ENCODE measurements around the gene CRIP2. TPM values are rescaled to one million over a fixed set of nuclear protein-coding genes. Genes with fewer than 3 reads are reported as not detected.

The CRIP2 gene
- total RNA-seq, 1 donor from 2014 or later = 71.8 TPM

DNA sequence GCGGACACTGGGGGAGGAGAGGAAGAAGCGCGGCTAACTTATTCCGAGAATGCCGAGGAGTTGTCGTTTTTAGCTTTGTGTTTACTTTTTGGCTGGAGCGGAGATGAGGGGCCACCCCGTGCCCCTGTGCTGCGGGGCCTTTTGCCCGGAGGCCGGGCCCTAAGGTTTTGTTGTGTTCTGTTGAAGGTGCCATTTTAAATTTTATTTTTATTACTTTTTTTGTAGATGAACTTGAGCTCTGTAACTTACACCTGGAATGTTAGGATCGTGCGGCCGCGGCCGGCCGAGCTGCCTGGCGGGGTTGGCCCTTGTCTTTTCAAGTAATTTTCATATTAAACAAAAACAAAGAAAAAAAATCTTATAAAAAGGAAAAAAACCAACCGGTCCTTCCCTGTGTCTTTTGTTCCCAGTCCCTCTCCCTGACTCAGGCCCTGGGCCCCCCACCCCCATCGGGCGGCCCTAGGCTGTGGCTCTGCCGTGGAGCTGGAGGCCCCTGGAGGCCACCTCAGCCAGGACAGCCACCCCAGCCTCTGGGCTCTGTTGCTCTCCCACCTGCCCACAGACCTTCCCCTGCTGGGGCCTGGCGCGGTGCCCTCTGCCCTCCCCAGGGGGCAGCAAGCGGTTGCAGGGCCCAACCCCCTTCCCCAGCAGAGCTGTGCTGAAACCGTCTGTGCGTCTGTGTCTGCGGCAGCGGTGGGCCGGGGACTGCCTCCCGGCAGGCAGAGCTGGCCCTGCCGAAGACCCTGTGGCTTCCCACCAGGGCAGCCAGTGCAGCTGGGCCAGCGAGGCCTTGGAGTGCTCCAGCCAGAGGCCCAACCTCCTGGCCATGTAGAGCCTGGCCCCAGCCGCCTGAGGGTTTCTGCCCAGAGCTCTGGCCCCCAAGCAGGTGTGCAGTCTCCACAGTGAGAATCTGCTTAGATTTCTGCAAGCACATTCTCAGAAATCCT is 4.0 kb upstream of the CRIP2 start:
- Histone ChIP-seq H3K27me3 (ENCODE audit: insufficient read depth, low read length) (no peaks in the 10 kb centered on the region), H2AFZ (ENCODE audit: low read depth, low read length) (no peak overlapping the region), H4K20me1 (ENCODE audit: insufficient read depth, low read length) (peaks cover 40% of the 10 kb centered on the region), H3K79me2 (ENCODE audit: insufficient read depth, low read length) (peaks cover 6% of the 10 kb centered on the region), H3K9ac (ENCODE audit: low read length) (no peak overlapping the region), H3K27ac (ENCODE audit: low read depth, low read length) (no peak overlapping the region), H3K9me3 (ENCODE audit: insufficient read depth, low read depth, low read length) (no peaks in the 10 kb centered on the region), H3K4me1 (ENCODE audit: insufficient read depth, low read length) (peaks cover 16% of the 10 kb centered on the region), H3K4me3 (ENCODE audit: insufficient read depth, low read depth, low read length) (no peak overlapping the region), H3K4me2 (ENCODE audit: low read length) (no peak overlapping the region), H3K36me3 (ENCODE audit: insufficient read depth, low read length) (no peaks in the 10 kb centered on the region)
- no peaks in the 10 kb centered on the region for H3K36me3 Mint-ChIP-seq (ENCODE audit: low read depth, unreplicated experiment)
- no peak for FAIRE-seq
- H3K4me3 Mint-ChIP-seq (ENCODE audit: unreplicated experiment) = no peak overlapping the region
- no peaks in the 10 kb centered on the region for H3K27me3 Mint-ChIP-seq (ENCODE audit: low read depth, unreplicated experiment)
- H3K4me1 Mint-ChIP-seq (ENCODE audit: low read depth, unreplicated experiment) = peaks cover 3% of the 10 kb centered on the region
- TF ChIP-seq, protein P1, sequence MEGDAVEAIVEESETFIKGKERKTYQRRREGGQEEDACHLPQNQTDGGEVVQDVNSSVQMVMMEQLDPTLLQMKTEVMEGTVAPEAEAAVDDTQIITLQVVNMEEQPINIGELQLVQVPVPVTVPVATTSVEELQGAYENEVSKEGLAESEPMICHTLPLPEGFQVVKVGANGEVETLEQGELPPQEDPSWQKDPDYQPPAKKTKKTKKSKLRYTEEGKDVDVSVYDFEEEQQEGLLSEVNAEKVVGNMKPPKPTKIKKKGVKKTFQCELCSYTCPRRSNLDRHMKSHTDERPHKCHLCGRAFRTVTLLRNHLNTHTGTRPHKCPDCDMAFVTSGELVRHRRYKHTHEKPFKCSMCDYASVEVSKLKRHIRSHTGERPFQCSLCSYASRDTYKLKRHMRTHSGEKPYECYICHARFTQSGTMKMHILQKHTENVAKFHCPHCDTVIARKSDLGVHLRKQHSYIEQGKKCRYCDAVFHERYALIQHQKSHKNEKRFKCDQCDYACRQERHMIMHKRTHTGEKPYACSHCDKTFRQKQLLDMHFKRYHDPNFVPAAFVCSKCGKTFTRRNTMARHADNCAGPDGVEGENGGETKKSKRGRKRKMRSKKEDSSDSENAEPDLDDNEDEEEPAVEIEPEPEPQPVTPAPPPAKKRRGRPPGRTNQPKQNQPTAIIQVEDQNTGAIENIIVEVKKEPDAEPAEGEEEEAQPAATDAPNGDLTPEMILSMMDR (IDR thresholded peaks at IDR 0.05; ENCODE audit: insufficient read depth, low read depth, low read length) = no peak
- no peak for TF ChIP-seq EZH2 (IDR thresholded peaks at IDR 0.05; ENCODE audit: insufficient read depth, low read length)
- DNase-seq (ENCODE audit: low read depth) = no peak
- no peak overlapping the region for H3K27ac Mint-ChIP-seq (ENCODE audit: unreplicated experiment)
- no peaks in the 10 kb centered on the region for H3K9me3 Mint-ChIP-seq (ENCODE audit: unreplicated experiment)

DNA sequence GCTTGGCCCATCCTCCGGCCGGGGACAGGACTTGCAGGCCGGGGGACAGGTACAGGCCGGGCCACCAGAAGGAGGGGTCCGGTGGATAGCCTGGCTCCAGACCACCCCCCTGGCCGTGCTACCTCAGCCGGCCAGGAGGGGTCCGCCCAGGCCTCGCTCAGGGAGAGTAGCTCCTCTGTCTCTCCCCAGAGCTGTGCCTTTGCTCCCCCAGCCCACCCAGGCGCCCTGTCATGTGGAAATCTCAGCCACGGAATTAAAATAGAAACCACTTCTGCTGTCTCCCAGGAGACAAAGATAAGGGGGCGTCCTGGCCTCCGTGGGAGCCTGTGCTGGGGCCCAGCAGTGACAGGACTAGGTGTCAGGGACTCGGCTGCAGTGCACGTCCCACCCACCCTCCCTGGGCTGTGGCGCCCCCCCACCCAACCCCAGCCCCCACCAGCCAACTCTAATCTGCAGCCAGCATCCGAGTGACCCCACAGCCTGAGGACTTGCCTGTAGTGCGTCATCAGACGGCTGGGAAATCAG is 3.3 kb upstream of the CRIP2 start:
- Mint-ChIP-seq H3K27ac (ENCODE audit: unreplicated experiment) (no peak overlapping the region), H3K4me3 (ENCODE audit: unreplicated experiment) (no peak overlapping the region), H3K36me3 (ENCODE audit: low read depth, unreplicated experiment) (no peaks in the 10 kb centered on the region), H3K9me3 (ENCODE audit: unreplicated experiment) (no peaks in the 10 kb centered on the region), H3K27me3 (ENCODE audit: low read depth, unreplicated experiment) (no peaks in the 10 kb centered on the region), H3K4me1 (ENCODE audit: low read depth, unreplicated experiment) (no peaks in the 10 kb centered on the region)
- H2AFZ ChIP-seq (ENCODE audit: low read depth, low read length) = no peak overlapping the region
- DNase-seq (ENCODE audit: low read depth) (no peak), FAIRE-seq (no peak)
- TF ChIP-seq, protein P1 (IDR thresholded peaks at IDR 0.05; ENCODE audit: insufficient read depth, low read depth, low read length) = no peak
- TF ChIP-seq EZH2 (IDR thresholded peaks at IDR 0.05; ENCODE audit: insufficient read depth, low read length) = no peak
- no peak overlapping the region for H3K27ac ChIP-seq (ENCODE audit: low read depth, low read length)
- H3K4me1 ChIP-seq (ENCODE audit: insufficient read depth, low read length) = peaks cover 19% of the 10 kb centered on the region
- H3K4me2 ChIP-seq (ENCODE audit: low read length) = no peak overlapping the region
- H3K36me3 ChIP-seq (ENCODE audit: insufficient read depth, low read length) = no peaks in the 10 kb centered on the region
- no peak overlapping the region for H3K4me3 ChIP-seq (ENCODE audit: insufficient read depth, low read depth, low read length)
- peaks cover 40% of the 10 kb centered on the region for H4K20me1 ChIP-seq (ENCODE audit: insufficient read depth, low read length)
- H3K27me3 ChIP-seq (ENCODE audit: insufficient read depth, low read length) = no peaks in the 10 kb centered on the region
- H3K9me3 ChIP-seq (ENCODE audit: insufficient read depth, low read depth, low read length) = no peaks in the 10 kb centered on the region
- no peak overlapping the region for H3K9ac ChIP-seq (ENCODE audit: low read length)
- peaks cover 13% of the 10 kb centered on the region for H3K79me2 ChIP-seq (ENCODE audit: insufficient read depth, low read length)
